Peyer's patch (tissue), 4 donors: ENCODE measurements around the gene CDH26. TPM values are rescaled to one million over a fixed set of nuclear protein-coding genes. Genes with fewer than 3 reads are reported as not detected.

Source experiments
- DNase-seq, 3 donors: peaks; one replicate each; pipeline ENCODE4 v3.0.0-alpha.2; 2017 to 2019
- H3K27ac ChIP-seq, 4 donors: fragments of 200-600 bp; sonication (generic); one replicate each; pipeline ENCODE4 v1.5.1; 2016 to 2019
- H3K27me3 ChIP-seq, 2 donors: fragments of 200-600 bp; sonication (generic); one replicate each; pipeline ENCODE4 v1.5.1; 2019
- H3K36me3 ChIP-seq, 3 donors: fragments of 200-600 bp; sonication (generic); one replicate each; pipeline ENCODE4 v1.5.1; 2016 to 2019
- H3K4me1 ChIP-seq, 4 donors: fragments of 200-600 bp; sonication (generic); one replicate each; pipeline ENCODE4 v1.5.1; 2016 to 2019
- H3K4me3 ChIP-seq, 4 donors: fragments of 200-600 bp; sonication (generic); 1 replicate in 3 of 4; 2 replicates in 1 of 4; pipeline ENCODE4 v1.5.1; 2016 to 2019; ENCODE audit warnings: mild to moderate bottlenecking in 1 of 4
- H3K9me3 ChIP-seq, 4 donors: fragments of 200-600 bp; sonication (generic); one replicate each; pipeline ENCODE4 v1.5.1; 2016 to 2019; ENCODE audit warnings: mild to moderate bottlenecking in 1 of 4
- POLR2A ChIP-seq, 2 donors: fragments of 450-650 bp; IDR thresholded peaks; one replicate each; pipeline ENCODE4 v1.5.1; 2017; ENCODE audit warnings: antibody characterized with exemption in 2 of 2, mild to moderate bottlenecking in 2 of 2, moderate library complexity in 2 of 2
- total RNA-seq, 4 donors: library from RNA; depleted of rRNA; stranded (reverse); fragments of >200 nt; gene quantifications; one replicate each; pipeline ENCODE4 v1.1.0, GENCODE V29; 2016
- TF ChIP-seq, protein P1 (sequence below), 6 experiments: fragments of 450-650 bp in 4 of 6; fragments of 200-600 bp in 2 of 6; sonication (generic) in 1 of 6; IDR thresholded peaks; one replicate each; pipeline ENCODE4 v1.5.1; 2017 to 2019; ENCODE audit warnings: antibody characterized with exemption in 6 of 6, mild to moderate bottlenecking in 3 of 6, moderate library complexity in 1 of 6

The CDH26 gene
- total RNA-seq, 4 donors from 2014 or later = 0.88 to 9.8 (median 2.1) TPM

DNA sequence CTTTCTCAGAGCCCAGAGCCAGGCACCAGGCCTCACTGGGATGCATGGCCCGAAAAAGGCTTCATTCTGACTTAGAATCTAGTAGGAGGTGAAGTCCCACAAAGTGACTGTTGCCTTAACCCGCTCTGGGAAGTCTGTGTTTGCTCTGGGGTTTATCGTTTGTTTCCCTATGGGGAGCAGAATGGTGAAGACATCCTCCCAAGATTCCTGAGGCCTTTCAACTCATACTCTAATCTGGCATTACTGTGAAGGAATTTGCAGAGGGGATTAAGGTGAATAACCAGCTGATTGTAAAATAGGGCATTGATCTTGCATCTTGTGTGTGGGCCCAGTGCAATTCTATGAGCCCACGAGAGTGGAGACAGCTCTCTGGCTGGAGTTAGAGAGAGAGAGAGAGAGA, 67.8 kb downstream of the CDH26 start:
- DNase-seq = no peak
- H3K4me3 ChIP-seq = no peak overlapping the region
- no peaks in the 10 kb centered on the region for H3K27me3 ChIP-seq
- H3K9me3 ChIP-seq = no peaks in the 10 kb centered on the region
- H3K4me1 ChIP-seq = no peaks in the 10 kb centered on the region
- H3K36me3 ChIP-seq = no peaks in the 10 kb centered on the region
- no peak overlapping the region for H3K27ac ChIP-seq
- no peak for TF ChIP-seq POLR2A (IDR thresholded peaks at IDR 0.05)

DNA sequence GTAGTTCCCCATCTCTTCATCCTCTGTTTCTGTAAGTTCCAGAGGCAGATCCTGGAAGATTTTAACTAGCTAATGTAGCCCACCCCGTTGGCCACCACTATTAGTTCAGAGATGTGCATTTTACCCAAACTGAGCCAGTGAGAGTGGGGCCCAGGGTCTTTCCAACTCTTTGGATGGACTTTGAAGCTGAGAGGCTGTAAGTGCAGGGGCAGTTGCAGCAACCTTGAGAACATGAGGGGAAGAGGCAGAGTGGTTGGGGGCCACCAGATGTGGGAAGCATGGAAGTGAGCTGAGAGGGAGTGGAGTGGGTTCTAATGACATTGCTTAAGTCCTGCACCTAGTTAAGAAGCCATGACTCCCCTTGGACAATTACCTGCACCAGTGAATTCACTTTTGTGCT, 72.2 kb downstream of the CDH26 start:
- Histone ChIP-seq H3K9me3 (no peaks in the 10 kb centered on the region), H3K4me3 (no peak overlapping the region), H3K4me1 (no peaks in the 10 kb centered on the region), H3K27ac (no peak overlapping the region), H3K27me3 (no peaks in the 10 kb centered on the region), H3K36me3 (no peaks in the 10 kb centered on the region)
- DNase-seq = no peak
- TF ChIP-seq, protein P1, sequence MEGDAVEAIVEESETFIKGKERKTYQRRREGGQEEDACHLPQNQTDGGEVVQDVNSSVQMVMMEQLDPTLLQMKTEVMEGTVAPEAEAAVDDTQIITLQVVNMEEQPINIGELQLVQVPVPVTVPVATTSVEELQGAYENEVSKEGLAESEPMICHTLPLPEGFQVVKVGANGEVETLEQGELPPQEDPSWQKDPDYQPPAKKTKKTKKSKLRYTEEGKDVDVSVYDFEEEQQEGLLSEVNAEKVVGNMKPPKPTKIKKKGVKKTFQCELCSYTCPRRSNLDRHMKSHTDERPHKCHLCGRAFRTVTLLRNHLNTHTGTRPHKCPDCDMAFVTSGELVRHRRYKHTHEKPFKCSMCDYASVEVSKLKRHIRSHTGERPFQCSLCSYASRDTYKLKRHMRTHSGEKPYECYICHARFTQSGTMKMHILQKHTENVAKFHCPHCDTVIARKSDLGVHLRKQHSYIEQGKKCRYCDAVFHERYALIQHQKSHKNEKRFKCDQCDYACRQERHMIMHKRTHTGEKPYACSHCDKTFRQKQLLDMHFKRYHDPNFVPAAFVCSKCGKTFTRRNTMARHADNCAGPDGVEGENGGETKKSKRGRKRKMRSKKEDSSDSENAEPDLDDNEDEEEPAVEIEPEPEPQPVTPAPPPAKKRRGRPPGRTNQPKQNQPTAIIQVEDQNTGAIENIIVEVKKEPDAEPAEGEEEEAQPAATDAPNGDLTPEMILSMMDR (IDR thresholded peaks at IDR 0.05) = no peak
- no peak for TF ChIP-seq POLR2A (IDR thresholded peaks at IDR 0.05)

DNA sequence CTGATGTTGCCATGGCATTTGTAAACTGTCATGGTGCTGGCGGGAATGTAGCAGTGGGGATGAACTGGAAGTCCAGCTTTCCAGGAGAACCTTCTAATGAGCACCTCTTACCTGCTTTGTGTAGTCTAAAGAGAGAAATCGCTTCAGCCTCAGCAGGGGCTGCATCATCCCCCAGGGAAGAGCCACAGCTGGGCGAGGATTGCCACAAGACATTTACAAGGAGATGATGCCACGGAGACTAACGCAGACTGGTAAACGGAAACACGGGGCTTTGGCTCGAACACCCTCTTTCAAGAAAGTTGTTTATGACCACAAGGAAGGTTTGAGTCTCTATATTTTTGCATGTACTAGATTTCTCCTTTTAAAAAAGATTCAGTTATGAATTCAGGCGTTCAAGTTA, 72.9 kb downstream of the CDH26 start:
- Histone ChIP-seq H3K9me3 (no peaks in the 10 kb centered on the region), H3K4me3 (no peak overlapping the region), H3K27me3 (no peaks in the 10 kb centered on the region), H3K36me3 (no peaks in the 10 kb centered on the region), H3K4me1 (no peaks in the 10 kb centered on the region), H3K27ac (no peak overlapping the region)
- no peak for DNase-seq
- TF ChIP-seq POLR2A (IDR thresholded peaks at IDR 0.05) = no peak
- TF ChIP-seq, protein P1 (IDR thresholded peaks at IDR 0.05) = no peak

DNA sequence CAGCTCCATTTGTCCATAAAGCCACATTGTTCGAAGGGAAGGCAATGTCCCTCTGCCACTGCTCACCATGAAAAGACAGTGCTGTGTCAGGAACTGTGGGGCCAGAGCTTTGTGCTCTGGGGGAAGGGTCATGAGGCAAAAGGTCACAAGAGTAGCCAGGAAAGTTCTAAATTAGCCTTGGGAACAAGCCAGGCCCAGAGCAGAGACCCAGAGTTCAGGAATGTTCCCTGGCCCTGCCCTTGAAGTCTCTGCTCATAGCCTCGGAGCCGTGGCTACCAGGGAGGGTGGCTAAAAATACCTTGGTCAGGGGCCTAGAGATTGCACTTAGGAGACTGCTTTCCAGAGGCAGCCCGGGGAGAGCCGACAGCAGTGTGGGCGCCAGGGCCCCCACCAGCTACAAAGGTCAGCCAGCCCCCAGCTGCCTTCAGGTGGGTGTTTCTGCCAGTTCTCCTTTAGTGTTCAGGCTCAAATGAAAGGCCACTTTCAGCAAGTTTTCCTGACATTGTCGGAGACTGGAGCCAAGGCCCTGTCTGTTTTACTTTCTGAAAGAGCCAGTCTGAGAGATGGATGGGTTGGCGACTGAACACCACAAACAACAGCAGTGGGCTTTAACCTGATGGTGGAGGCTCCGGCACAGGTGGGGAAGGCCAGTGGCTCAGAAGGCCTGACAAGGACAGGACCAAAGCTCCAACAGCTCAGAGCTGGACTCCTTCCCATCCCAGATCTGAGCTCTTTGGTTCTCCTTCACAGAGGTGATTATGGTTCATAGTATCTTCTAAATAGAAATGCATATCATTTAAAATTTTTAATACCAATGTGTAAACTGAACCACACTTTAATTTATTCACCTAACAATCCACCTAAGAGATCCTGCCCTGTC, 76.2 kb downstream of the CDH26 start:
- no peak overlapping the region for H3K27ac ChIP-seq

DNA sequence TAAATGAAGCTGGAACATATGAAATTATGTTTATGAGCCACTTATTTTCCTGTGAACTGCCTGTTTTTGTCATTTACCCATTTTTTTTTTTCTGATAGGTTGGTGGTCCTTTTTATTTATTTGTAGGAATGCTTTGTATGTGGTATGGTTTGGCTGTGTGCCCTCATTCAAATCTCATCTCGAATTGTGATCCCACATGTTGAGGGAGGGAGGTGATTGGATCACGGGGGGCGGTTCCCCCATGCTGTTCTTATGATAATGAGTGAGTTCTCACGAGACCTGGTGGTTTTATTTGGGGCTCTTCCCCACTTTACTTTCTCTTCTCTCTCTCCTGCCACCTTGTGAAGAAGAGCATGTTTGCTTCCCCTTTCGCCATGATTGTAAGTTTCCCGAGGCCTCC, 77.3 kb downstream of the CDH26 start:
- Histone ChIP-seq H3K4me1 (no peaks in the 10 kb centered on the region), H3K4me3 (no peak overlapping the region), H3K9me3 (no peaks in the 10 kb centered on the region), H3K27me3 (no peaks in the 10 kb centered on the region), H3K27ac (no peak overlapping the region), H3K36me3 (no peaks in the 10 kb centered on the region)
- no peak for DNase-seq
- TF ChIP-seq, protein P1 (IDR thresholded peaks at IDR 0.05) = no peak

More for the DNA sequence above, 76.2 kb downstream of the CDH26 start:
- TF ChIP-seq POLR2A (IDR thresholded peaks at IDR 0.05) = no peak
- TF ChIP-seq, protein P1 (IDR thresholded peaks at IDR 0.05) = no peak
- no peak for DNase-seq
- H3K4me1 ChIP-seq = no peaks in the 10 kb centered on the region
- no peaks in the 10 kb centered on the region for H3K9me3 ChIP-seq
- no peaks in the 10 kb centered on the region for H3K36me3 ChIP-seq
- no peaks in the 10 kb centered on the region for H3K27me3 ChIP-seq
- no peak overlapping the region for H3K4me3 ChIP-seq

DNA sequence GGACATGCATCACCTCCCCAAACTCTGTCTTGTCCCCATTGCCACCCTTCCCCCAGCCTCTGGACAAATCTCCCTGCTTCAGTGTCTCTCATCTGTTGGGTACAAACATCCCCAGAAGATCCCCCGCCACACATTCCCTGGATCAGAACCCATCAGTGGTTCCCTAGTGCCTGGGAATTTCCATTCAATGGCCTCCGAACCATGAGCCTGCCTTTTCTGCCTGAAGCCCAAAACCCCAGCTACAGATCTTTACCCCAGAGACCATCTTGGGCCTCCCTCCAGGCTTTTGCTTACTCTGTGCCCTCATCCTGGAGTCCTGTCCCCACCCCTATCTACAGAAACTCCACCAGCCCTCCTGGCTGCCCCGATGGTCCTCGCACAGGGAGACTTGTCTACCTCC, 78.1 kb downstream of the CDH26 start:
- Histone ChIP-seq H3K36me3 (no peaks in the 10 kb centered on the region), H3K4me3 (no peak overlapping the region), H3K9me3 (no peaks in the 10 kb centered on the region), H3K27ac (no peak overlapping the region), H3K4me1 (no peaks in the 10 kb centered on the region), H3K27me3 (no peaks in the 10 kb centered on the region)
- DNase-seq = no peak
- TF ChIP-seq, protein P1 (IDR thresholded peaks at IDR 0.05) = no peak
- no peak for TF ChIP-seq POLR2A (IDR thresholded peaks at IDR 0.05)
